Measurements from ENCODE around the gene ACTR6. TPM values are rescaled to one million over a fixed set of nuclear protein-coding genes. Genes with fewer than 3 reads are reported as not detected.
A peak's percentile ranks its signal among the peaks of the same experiment; 100 is the strongest.

The ACTR6 gene
- total RNA-seq, 1 donor from 2014 or later = 23.5 TPM

GRCh38 chr12:100156731-100157426, 43.7 kb upstream of the ACTR6 start:
- ATAC-seq (ENCODE audit: low read depth) (no peak), DNase-seq (no peak)
- intact Hi-C loops (cut with micrococcal nuclease) = no loop called here
- CTCF ChIA-PET = no interaction called here
- H3K4me1 Mint-ChIP-seq = peaks cover 5% of the 10 kb centered on the region
- TF ChIP-seq, protein P1, sequence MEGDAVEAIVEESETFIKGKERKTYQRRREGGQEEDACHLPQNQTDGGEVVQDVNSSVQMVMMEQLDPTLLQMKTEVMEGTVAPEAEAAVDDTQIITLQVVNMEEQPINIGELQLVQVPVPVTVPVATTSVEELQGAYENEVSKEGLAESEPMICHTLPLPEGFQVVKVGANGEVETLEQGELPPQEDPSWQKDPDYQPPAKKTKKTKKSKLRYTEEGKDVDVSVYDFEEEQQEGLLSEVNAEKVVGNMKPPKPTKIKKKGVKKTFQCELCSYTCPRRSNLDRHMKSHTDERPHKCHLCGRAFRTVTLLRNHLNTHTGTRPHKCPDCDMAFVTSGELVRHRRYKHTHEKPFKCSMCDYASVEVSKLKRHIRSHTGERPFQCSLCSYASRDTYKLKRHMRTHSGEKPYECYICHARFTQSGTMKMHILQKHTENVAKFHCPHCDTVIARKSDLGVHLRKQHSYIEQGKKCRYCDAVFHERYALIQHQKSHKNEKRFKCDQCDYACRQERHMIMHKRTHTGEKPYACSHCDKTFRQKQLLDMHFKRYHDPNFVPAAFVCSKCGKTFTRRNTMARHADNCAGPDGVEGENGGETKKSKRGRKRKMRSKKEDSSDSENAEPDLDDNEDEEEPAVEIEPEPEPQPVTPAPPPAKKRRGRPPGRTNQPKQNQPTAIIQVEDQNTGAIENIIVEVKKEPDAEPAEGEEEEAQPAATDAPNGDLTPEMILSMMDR (IDR thresholded peaks at IDR 0.05) = no peak
- peaks cover 3% of the 10 kb centered on the region for H3K36me3 Mint-ChIP-seq (ENCODE audit: low read depth)
- H3K27ac Mint-ChIP-seq = no peak overlapping the region
- POLR2A ChIA-PET = no interaction called here
- H3K4me3 Mint-ChIP-seq = no peak overlapping the region
- H3K27me3 Mint-ChIP-seq = no peaks in the 10 kb centered on the region
- H3K9me3 Mint-ChIP-seq = no peaks in the 10 kb centered on the region

- POLR2A ChIA-PET = no interaction called here
- Mint-ChIP-seq H3K4me1 (peaks cover 5% of the 10 kb centered on the region), H3K27me3 (no peaks in the 10 kb centered on the region), H3K36me3 (ENCODE audit: low read depth) (peaks cover 3% of the 10 kb centered on the region), H3K27ac (no peak overlapping the region), H3K4me3 (no peak overlapping the region), H3K9me3 (no peaks in the 10 kb centered on the region)
- ATAC-seq (ENCODE audit: low read depth) (no peak), DNase-seq (no peak)
- intact Hi-C loops (cut with micrococcal nuclease) = no loop called here
- TF ChIP-seq, protein P1 (IDR thresholded peaks at IDR 0.05) = no peak
- CTCF ChIA-PET = no interaction called here
These were observed 43.2 kb upstream of the ACTR6 start for GRCh38 chr12:100157427-100157821.

- Mint-ChIP-seq H3K4me1 (peaks cover 8% of the 10 kb centered on the region), H3K27me3 (no peaks in the 10 kb centered on the region), H3K27ac (no peak overlapping the region), H3K4me3 (no peak overlapping the region), H3K9me3 (no peaks in the 10 kb centered on the region), H3K36me3 (ENCODE audit: low read depth) (peaks cover 3% of the 10 kb centered on the region)
- intact Hi-C loops (cut with micrococcal nuclease) = no loop called here
- CTCF ChIA-PET = no interaction called here
- TF ChIP-seq, protein P1 (IDR thresholded peaks at IDR 0.05) = no peak
- ATAC-seq (ENCODE audit: low read depth) (no peak), DNase-seq (no peak)
- POLR2A ChIA-PET = no interaction called here
These were observed 42.1 kb upstream of the ACTR6 start for GRCh38 chr12:100158535-100158934.

DNA sequence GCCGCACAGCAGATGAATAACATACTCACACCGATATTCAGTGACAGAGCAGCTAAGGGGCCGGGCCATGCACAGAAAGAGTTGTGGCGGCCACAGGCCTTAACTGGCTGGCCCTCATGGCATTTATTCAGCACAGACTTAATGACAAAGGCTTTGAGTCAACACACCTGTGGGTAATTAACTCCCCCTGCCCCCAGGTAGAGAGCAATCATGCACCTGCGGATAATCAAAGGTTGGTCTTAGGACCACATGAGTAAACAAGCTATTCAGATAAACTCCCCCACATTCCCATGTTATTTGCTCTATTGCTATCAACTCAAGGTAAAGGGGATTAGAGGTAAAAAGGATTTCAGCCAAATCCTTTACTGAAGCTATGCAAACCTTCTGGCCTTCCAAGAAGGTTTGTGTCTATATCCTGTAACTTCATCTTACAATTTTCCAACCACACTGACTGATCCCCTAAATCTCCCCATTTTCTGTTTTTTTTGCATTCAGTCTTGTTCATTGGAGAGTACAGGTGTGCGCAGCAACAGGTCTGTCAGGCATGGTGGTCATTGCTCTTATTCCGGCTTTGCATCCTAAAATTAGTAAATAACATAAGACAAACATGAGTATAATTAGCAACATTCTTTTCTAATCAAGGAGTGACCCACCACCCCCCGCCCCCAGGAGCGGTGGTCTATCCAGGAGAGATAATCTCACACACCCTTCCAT, 41.1 kb upstream of the ACTR6 start:
- TF ChIP-seq, protein P1 (IDR thresholded peaks at IDR 0.05) = no peak
- Mint-ChIP-seq H3K4me3 (no peak overlapping the region), H3K27ac (no peak overlapping the region), H3K27me3 (no peaks in the 10 kb centered on the region), H3K36me3 (ENCODE audit: low read depth) (peaks cover 3% of the 10 kb centered on the region), H3K9me3 (no peaks in the 10 kb centered on the region), H3K4me1 (peaks cover 15% of the 10 kb centered on the region)
- intact Hi-C loops (cut with micrococcal nuclease) = no loop called here
- DNase-seq (no peak), ATAC-seq (ENCODE audit: low read depth) (no peak)
- POLR2A ChIA-PET = no interaction called here
- CTCF ChIA-PET = no interaction called here

DNA sequence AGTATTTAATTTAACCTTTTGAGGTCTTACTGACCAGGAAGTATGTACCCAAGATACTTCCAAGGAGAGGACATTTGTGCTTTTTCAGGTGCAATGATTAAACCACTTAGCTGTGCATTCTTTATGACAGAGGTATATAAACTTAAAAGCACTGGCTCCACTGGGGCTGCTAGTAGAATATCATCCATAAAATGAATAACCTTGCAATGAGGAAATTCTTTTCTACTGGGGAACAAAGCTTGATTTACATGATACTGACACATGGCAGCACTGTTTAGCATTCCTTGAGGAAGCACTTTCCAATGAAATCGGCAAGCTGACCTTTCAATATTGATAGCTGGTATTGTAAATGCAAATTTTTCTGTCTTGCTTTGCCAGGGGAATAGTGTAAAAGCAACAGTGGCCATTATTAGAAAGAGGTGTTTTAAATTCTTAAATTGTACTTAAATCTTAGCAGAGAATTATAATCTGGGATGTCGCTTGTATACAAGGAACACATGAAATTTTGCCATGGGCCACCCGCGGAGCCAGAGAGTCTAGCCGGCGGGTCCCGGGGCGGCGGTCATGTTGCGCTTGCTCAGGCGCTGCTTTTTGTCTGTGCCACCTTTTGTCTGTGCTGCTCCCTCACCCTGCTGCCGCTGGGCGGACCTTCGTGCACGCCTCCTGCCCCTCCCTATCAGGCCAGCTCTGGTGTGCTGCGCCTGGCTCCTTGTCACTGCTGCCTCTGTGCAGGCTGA, 37.0 kb upstream of the ACTR6 start:
- CTCF ChIA-PET = interaction anchor here (0.7 to 2.6 kb wide), 2 partner anchors 9 to 470 kb away, joined by 3 to 12 read pairs; no protein-coding TSS in a partner anchor
- peak; percentile 42 for DNase-seq
- peak; percentile 100 for ATAC-seq (ENCODE audit: low read depth)
- Mint-ChIP-seq H3K4me3 (peak overlapping the region; percentile 74), H3K27ac (no peak overlapping the region), H3K9me3 (no peaks in the 10 kb centered on the region), H3K36me3 (ENCODE audit: low read depth) (peaks cover 3% of the 10 kb centered on the region), H3K4me1 (peaks cover 11% of the 10 kb centered on the region), H3K27me3 (no peaks in the 10 kb centered on the region)
- intact Hi-C loops (cut with micrococcal nuclease) = loop anchor here (1.0 kb wide), 2 partner anchors 21 to 37 kb away; partner anchors contain the start of genes ACTR6 and BLTP3B
- POLR2A ChIA-PET = interaction anchor here (1.1 kb wide), 2 partner anchors 37 to 103 kb away, joined by 3 to 7 read pairs; partner anchors contain the start of genes DEPDC4 and SCYL2
- TF ChIP-seq, protein P1 (IDR thresholded peaks at IDR 0.05) = no peak

Measured in activated B cell treated with CpG ODN at 0.5 μM for 24 hours (primary cell).